ENCODE data around the gene CAPN5. TPM values are rescaled to one million over a fixed set of nuclear protein-coding genes. Genes with fewer than 3 reads are reported as not detected.
A peak's percentile ranks its signal among the peaks of the same experiment; 100 is the strongest.
"Not testable (repeated sequence)": the region's sequence is repeated elsewhere in the genome, so short reads cannot be mapped to it uniquely, and the experiment has no call there.

CAPN5 gene
- polyA plus RNA-seq, 4 donors = 43.8 to 61.1 (median 54.7) TPM

- Histone ChIP-seq H3K4me1 (ENCODE audit: control insufficient read depth in 3 of 3, insufficient read depth in 2 of 3, low read depth in 1 of 3, low read length in 2 of 3) (peaks cover 0 to 28% (median 4%) of the 10 kb centered on the region in 3 donors), H3K36me3 (ENCODE audit: control insufficient read depth in 3 of 3, insufficient read depth in 2 of 3, low read depth in 1 of 3, low read length in 3 of 3) (peaks cover 0 to 58% (median 6%) of the 10 kb centered on the region in 3 donors), H3K9me3 (ENCODE audit: control insufficient read depth in 2 of 2, insufficient read depth in 1 of 2, low read depth in 1 of 2, low read length in 1 of 2) (no peaks in the 10 kb centered on the region), H3K27ac (ENCODE audit: low read depth in 1 of 3, low read length in 2 of 3) (peak overlapping the region; percentile 74 to 96 (median 90)), H3K4me3 (ENCODE audit: low read depth in 1 of 3, low read length in 3 of 3) (no peak overlapping the region), H3K27me3 (ENCODE audit: control insufficient read depth in 3 of 3, insufficient read depth in 3 of 3, low read length in 3 of 3) (no peaks in the 10 kb centered on the region)
- FAIRE-seq = no peak
- DNase-seq = peak; percentile 91 to 98
- 26 to 69% (median 46%) methylated on average over 21 of the region's 21 CpGs for WGBS, 3 donors
These were observed 29.1 kb downstream of the CAPN5 start for GRCh38 chr11:77095551-77096490.

GRCh38 chr11:77096591-77097019 is 29.8 kb downstream of the CAPN5 start:
- H3K27ac ChIP-seq (ENCODE audit: low read depth in 1 of 3, low read length in 2 of 3) = peak overlapping the region; percentile 74 to 96 (median 81)
- H3K36me3 ChIP-seq (ENCODE audit: control insufficient read depth in 3 of 3, insufficient read depth in 2 of 3, low read depth in 1 of 3, low read length in 3 of 3) = peaks cover 0 to 60% (median 10%) of the 10 kb centered on the region in 3 donors
- WGBS, 3 donors = 54 to 79% (median 72%) methylated on average over 7 to 8 of the region's 8 CpGs
- H3K9me3 ChIP-seq (ENCODE audit: control insufficient read depth in 2 of 2, insufficient read depth in 1 of 2, low read depth in 1 of 2, low read length in 1 of 2) = no peaks in the 10 kb centered on the region
- peaks cover 0 to 26% (median 2%) of the 10 kb centered on the region in 3 donors for H3K4me1 ChIP-seq (ENCODE audit: control insufficient read depth in 3 of 3, insufficient read depth in 2 of 3, low read depth in 1 of 3, low read length in 2 of 3)
- H3K27me3 ChIP-seq (ENCODE audit: control insufficient read depth in 3 of 3, insufficient read depth in 3 of 3, low read length in 3 of 3) = no peaks in the 10 kb centered on the region
- FAIRE-seq (no peak), DNase-seq (no peak)
- no peak overlapping the region for H3K4me3 ChIP-seq (ENCODE audit: low read depth in 1 of 3, low read length in 3 of 3)

- peaks cover 0 to 61% (median 12%) of the 10 kb centered on the region in 3 donors for H3K36me3 ChIP-seq (ENCODE audit: control insufficient read depth in 3 of 3, insufficient read depth in 2 of 3, low read depth in 1 of 3, low read length in 3 of 3)
- not testable (repeated sequence) for H3K4me3 ChIP-seq (ENCODE audit: low read depth in 1 of 3, low read length in 3 of 3); H3K27me3 ChIP-seq (ENCODE audit: control insufficient read depth in 3 of 3, insufficient read depth in 3 of 3, low read length in 3 of 3); DNase-seq; H3K27ac ChIP-seq (ENCODE audit: low read depth in 1 of 3, low read length in 2 of 3); H3K9me3 ChIP-seq (ENCODE audit: control insufficient read depth in 2 of 2, insufficient read depth in 1 of 2, low read depth in 1 of 2, low read length in 1 of 2); FAIRE-seq
- H3K4me1 ChIP-seq (ENCODE audit: control insufficient read depth in 3 of 3, insufficient read depth in 2 of 3, low read depth in 1 of 3, low read length in 2 of 3) = peaks cover 0 to 26% (median 2%) of the 10 kb centered on the region in 3 donors
- WGBS, 3 donors = 71 to 73% (median 72%) methylated on average over 4 of the region's 4 CpGs
These were observed 30.4 kb downstream of the CAPN5 start for GRCh38 chr11:77097180-77097579.

- FAIRE-seq = no peak
These were observed 33.6 kb downstream of the CAPN5 start for GRCh38 chr11:77100166-77101042.

GRCh38 chr11:77101043-77101537 is 34.3 kb downstream of the CAPN5 start:
- Histone ChIP-seq H3K36me3 (ENCODE audit: control insufficient read depth in 3 of 3, insufficient read depth in 2 of 3, low read depth in 1 of 3, low read length in 3 of 3) (peaks cover 6 to 65% (median 6%) of the 10 kb centered on the region in 3 donors), H3K9me3 (ENCODE audit: control insufficient read depth in 2 of 2, insufficient read depth in 1 of 2, low read depth in 1 of 2, low read length in 1 of 2) (no peaks in the 10 kb centered on the region), H3K27ac (ENCODE audit: low read depth in 1 of 3, low read length in 2 of 3) (no peak overlapping the region), H3K27me3 (ENCODE audit: control insufficient read depth in 3 of 3, insufficient read depth in 3 of 3, low read length in 3 of 3) (no peaks in the 10 kb centered on the region), H3K4me3 (ENCODE audit: low read depth in 1 of 3, low read length in 3 of 3) (no peak overlapping the region), H3K4me1 (ENCODE audit: control insufficient read depth in 3 of 3, insufficient read depth in 2 of 3, low read depth in 1 of 3, low read length in 2 of 3) (peaks cover 2 to 17% (median 2%) of the 10 kb centered on the region in 3 donors)
- DNase-seq (peak in 1 of 2 donors; percentile 20), FAIRE-seq (no peak)
- 84 to 88% (median 88%) methylated on average over 5 of the region's 5 CpGs for WGBS, 3 donors

More at GRCh38 chr11:77100166-77101042, 33.6 kb downstream of the CAPN5 start:
- Histone ChIP-seq H3K27me3 (ENCODE audit: control insufficient read depth in 3 of 3, insufficient read depth in 3 of 3, low read length in 3 of 3) (no peaks in the 10 kb centered on the region), H3K9me3 (ENCODE audit: control insufficient read depth in 2 of 2, insufficient read depth in 1 of 2, low read depth in 1 of 2, low read length in 1 of 2) (no peaks in the 10 kb centered on the region), H3K36me3 (ENCODE audit: control insufficient read depth in 3 of 3, insufficient read depth in 2 of 3, low read depth in 1 of 3, low read length in 3 of 3) (peaks cover 6 to 63% (median 6%) of the 10 kb centered on the region in 3 donors), H3K4me3 (ENCODE audit: low read depth in 1 of 3, low read length in 3 of 3) (no peak overlapping the region), H3K27ac (ENCODE audit: low read depth in 1 of 3, low read length in 2 of 3) (no peak overlapping the region), H3K4me1 (ENCODE audit: control insufficient read depth in 3 of 3, insufficient read depth in 2 of 3, low read depth in 1 of 3, low read length in 2 of 3) (peaks cover 0 to 18% (median 0%) of the 10 kb centered on the region in 3 donors)
- 94 to 96% (median 95%) methylated on average over 13 to 14 of the region's 14 CpGs for WGBS, 3 donors
- no peak for DNase-seq

- FAIRE-seq (no peak), DNase-seq (no peak)
- H3K4me3 ChIP-seq (ENCODE audit: low read depth in 1 of 3, low read length in 3 of 3) = no peak within 1 kb of the TSS
- H3K27ac ChIP-seq (ENCODE audit: low read depth in 1 of 3, low read length in 2 of 3) = no peak within 1 kb of the TSS
- peaks cover 6 to 72% (median 6%) of the 10 kb centered on the region in 3 donors for H3K36me3 ChIP-seq (ENCODE audit: control insufficient read depth in 3 of 3, insufficient read depth in 2 of 3, low read depth in 1 of 3, low read length in 3 of 3)
- peaks cover 3 to 13% (median 11%) of the 10 kb centered on the region in 3 donors for H3K4me1 ChIP-seq (ENCODE audit: control insufficient read depth in 3 of 3, insufficient read depth in 2 of 3, low read depth in 1 of 3, low read length in 2 of 3)
- no peaks in the 10 kb centered on the region for H3K27me3 ChIP-seq (ENCODE audit: control insufficient read depth in 3 of 3, insufficient read depth in 3 of 3, low read length in 3 of 3)
- no peaks in the 10 kb centered on the region for H3K9me3 ChIP-seq (ENCODE audit: control insufficient read depth in 2 of 2, insufficient read depth in 1 of 2, low read depth in 1 of 2, low read length in 1 of 2)
- 86 to 91% (median 88%) methylated on average over 37 of the region's 37 CpGs for WGBS, 3 donors
These were observed 35.8 kb downstream of the CAPN5 start, which contains the start of gene OMP for GRCh38 chr11:77102246-77103210. Gene OMP, plus strand, starts transcription at chr11:77102840. Its CDS starts 0 bp downstream, at chr11:77102840.

GRCh38 chr11:77103319-77103718 is 36.5 kb downstream of the CAPN5 start:
- Histone ChIP-seq H3K27ac (ENCODE audit: low read depth in 1 of 3, low read length in 2 of 3) (no peak overlapping the region), H3K4me1 (ENCODE audit: control insufficient read depth in 3 of 3, insufficient read depth in 2 of 3, low read depth in 1 of 3, low read length in 2 of 3) (peaks cover 5 to 18% (median 13%) of the 10 kb centered on the region in 3 donors), H3K4me3 (ENCODE audit: low read depth in 1 of 3, low read length in 3 of 3) (no peak overlapping the region), H3K9me3 (ENCODE audit: control insufficient read depth in 2 of 2, insufficient read depth in 1 of 2, low read depth in 1 of 2, low read length in 1 of 2) (no peaks in the 10 kb centered on the region), H3K36me3 (ENCODE audit: control insufficient read depth in 3 of 3, insufficient read depth in 2 of 3, low read depth in 1 of 3, low read length in 3 of 3) (peaks cover 6 to 72% (median 6%) of the 10 kb centered on the region in 3 donors), H3K27me3 (ENCODE audit: control insufficient read depth in 3 of 3, insufficient read depth in 3 of 3, low read length in 3 of 3) (no peaks in the 10 kb centered on the region)
- FAIRE-seq (no peak), DNase-seq (no peak)
- WGBS, 3 donors = 71 to 89% (median 83%) methylated on average over 2 of the region's 2 CpGs
